Esophagus (tissue), 2 donors: Measurements from ENCODE around the gene ESR2. TPM values are rescaled to one million over a fixed set of nuclear protein-coding genes. Genes with fewer than 3 reads are reported as not detected.
A peak's percentile ranks its signal among the peaks of the same experiment; 100 is the strongest.

Experiments used
- H3K27ac ChIP-seq, 2 donors: one replicate each; pipeline ENCODE4 v1.5.1; 2013; ENCODE audit warnings: low read depth in 2 of 2, mild to moderate bottlenecking in 2 of 2, inconsistent platforms in 1 of 2, low read length in 1 of 2, moderate library complexity in 1 of 2
- H3K27me3 ChIP-seq, 2 donors: one replicate each; pipeline ENCODE4 v1.6.1; 2013; ENCODE audit warnings: low read length in 2 of 2, control low read depth in 1 of 2, mild to moderate bottlenecking in 1 of 2; ENCODE audit not compliant: insufficient read depth in 2 of 2, control insufficient read depth in 1 of 2
- H3K36me3 ChIP-seq, 2 donors: one replicate each; pipeline ENCODE4 v1.6.1; 2013; ENCODE audit warnings: low read length in 1 of 2; ENCODE audit not compliant: control insufficient read depth in 2 of 2, insufficient read depth in 2 of 2
- H3K4me1 ChIP-seq, 2 donors: one replicate each; pipeline ENCODE4 v1.6.1; 2013; ENCODE audit warnings: low read length in 1 of 2; ENCODE audit not compliant: control insufficient read depth in 2 of 2, insufficient read depth in 2 of 2
- H3K4me3 ChIP-seq, 2 donors: one replicate each; pipeline ENCODE4 v1.5.1; 2013; ENCODE audit warnings: low read length in 2 of 2, mild to moderate bottlenecking in 2 of 2, low read depth in 1 of 2, moderate library complexity in 1 of 2
- H3K9me3 ChIP-seq, 2 donors: one replicate each; pipeline ENCODE4 v1.6.1; 2013; ENCODE audit warnings: mild to moderate bottlenecking in 2 of 2, low read depth in 1 of 2, low read length in 1 of 2, moderate library complexity in 1 of 2; ENCODE audit not compliant: control insufficient read depth in 2 of 2, insufficient read depth in 1 of 2
- WGBS, 2 donors: extraction: QIAGEN DNeasy Blood & Tissue Kit; methylation state at CpG; one replicate each; pipeline ENCODE4 v1.1.7; 2013; 5-methylcytosine and 5-hydroxymethylcytosine counted together
- polyA plus RNA-seq, 2 donors: library from polyadenylated mRNA; stranded (reverse); fragments of 200-250 nt; gene quantifications; one replicate each; pipeline ENCODE4 v1.2.3, GENCODE V29; 2013
- donor health status: healthy with polysubstance abuse.
- donor health status: Bipolar disorder and iron deficiency.

ESR2 gene
- polyA plus RNA-seq, 2 donors: 0.15 to 0.20 TPM

GRCh38 chr14:64246688-64247087, 47.5 kb downstream of the ESR2 start:
- Histone ChIP-seq H3K9me3 (no peaks in the 10 kb centered on the region), H3K4me1 (no peaks in the 10 kb centered on the region), H3K27ac (peak overlapping the region; percentile 58 to 68), H3K27me3 (no peaks in the 10 kb centered on the region), H3K36me3 (no peaks in the 10 kb centered on the region), H3K4me3 (no peak overlapping the region)

DNA sequence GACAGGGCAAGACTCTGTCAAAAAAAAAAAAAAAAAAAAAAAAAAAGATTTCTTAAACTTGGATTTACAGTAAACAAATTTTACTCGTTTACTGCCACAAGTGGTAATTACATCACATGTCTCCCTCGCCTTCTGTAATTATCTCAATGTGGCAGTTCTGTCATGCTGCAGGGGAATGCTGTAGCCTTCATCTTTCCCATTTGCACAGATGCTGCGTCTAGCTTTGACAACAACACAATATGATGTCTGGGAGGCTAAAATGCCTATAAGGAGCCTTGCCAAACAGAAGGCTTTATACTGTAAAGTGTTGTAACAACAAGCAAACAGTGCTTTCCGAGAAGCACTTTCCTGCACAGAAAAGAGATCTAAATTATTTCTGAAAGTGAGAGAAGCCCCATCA, 48.7 kb downstream of the ESR2 start:
- Histone ChIP-seq H3K27me3 (no peaks in the 10 kb centered on the region), H3K4me3 (no peak overlapping the region), H3K4me1 (no peaks in the 10 kb centered on the region), H3K36me3 (no peaks in the 10 kb centered on the region), H3K27ac (no peak overlapping the region), H3K9me3 (no peaks in the 10 kb centered on the region)
- WGBS, 2 donors: 89 to 90% methylated on average over 4 of the region's 4 CpGs

GRCh38 chr14:64244279-64244678, 49.9 kb downstream of the ESR2 start:
- Histone ChIP-seq H3K36me3 (no peaks in the 10 kb centered on the region), H3K4me1 (no peaks in the 10 kb centered on the region), H3K9me3 (no peaks in the 10 kb centered on the region), H3K27ac (no peak overlapping the region), H3K4me3 (no peak overlapping the region), H3K27me3 (no peaks in the 10 kb centered on the region)
- 36 to 43% methylated on average over 4 of the region's 4 CpGs for WGBS, 2 donors

- Histone ChIP-seq H3K36me3 (no peaks in the 10 kb centered on the region), H3K4me1 (no peaks in the 10 kb centered on the region), H3K4me3 (no peak overlapping the region), H3K9me3 (no peaks in the 10 kb centered on the region), H3K27ac (no peak overlapping the region), H3K27me3 (no peaks in the 10 kb centered on the region)
- 20 to 21% methylated on average over 2 of the region's 2 CpGs for WGBS, 2 donors
These were observed 55.5 kb downstream of the ESR2 start for GRCh38 chr14:64238631-64239030.

DNA sequence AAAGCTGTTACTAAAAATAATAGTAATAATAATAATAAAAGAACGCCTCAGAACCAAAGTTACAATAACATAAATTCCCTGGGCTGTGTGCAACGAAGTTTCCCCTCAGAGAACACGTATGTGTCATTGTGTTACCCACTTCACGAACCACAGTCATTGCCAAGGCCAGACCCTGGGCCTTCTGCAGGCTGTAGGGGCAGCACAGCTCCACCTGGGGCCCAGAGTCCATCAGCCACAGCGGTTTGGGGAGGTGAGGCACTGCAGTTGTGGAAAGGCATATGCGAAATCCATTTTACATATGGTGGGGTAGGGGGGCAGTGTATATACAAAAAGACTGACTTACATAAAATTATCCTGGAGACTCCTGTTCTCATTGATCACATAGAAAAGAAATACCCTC, 56.1 kb downstream of the ESR2 start:
- 90 to 93% methylated on average over 6 of the region's 6 CpGs for WGBS, 2 donors
- Histone ChIP-seq H3K27ac (no peak overlapping the region), H3K4me1 (no peaks in the 10 kb centered on the region), H3K9me3 (no peaks in the 10 kb centered on the region), H3K27me3 (no peaks in the 10 kb centered on the region), H3K4me3 (no peak overlapping the region), H3K36me3 (no peaks in the 10 kb centered on the region)

DNA sequence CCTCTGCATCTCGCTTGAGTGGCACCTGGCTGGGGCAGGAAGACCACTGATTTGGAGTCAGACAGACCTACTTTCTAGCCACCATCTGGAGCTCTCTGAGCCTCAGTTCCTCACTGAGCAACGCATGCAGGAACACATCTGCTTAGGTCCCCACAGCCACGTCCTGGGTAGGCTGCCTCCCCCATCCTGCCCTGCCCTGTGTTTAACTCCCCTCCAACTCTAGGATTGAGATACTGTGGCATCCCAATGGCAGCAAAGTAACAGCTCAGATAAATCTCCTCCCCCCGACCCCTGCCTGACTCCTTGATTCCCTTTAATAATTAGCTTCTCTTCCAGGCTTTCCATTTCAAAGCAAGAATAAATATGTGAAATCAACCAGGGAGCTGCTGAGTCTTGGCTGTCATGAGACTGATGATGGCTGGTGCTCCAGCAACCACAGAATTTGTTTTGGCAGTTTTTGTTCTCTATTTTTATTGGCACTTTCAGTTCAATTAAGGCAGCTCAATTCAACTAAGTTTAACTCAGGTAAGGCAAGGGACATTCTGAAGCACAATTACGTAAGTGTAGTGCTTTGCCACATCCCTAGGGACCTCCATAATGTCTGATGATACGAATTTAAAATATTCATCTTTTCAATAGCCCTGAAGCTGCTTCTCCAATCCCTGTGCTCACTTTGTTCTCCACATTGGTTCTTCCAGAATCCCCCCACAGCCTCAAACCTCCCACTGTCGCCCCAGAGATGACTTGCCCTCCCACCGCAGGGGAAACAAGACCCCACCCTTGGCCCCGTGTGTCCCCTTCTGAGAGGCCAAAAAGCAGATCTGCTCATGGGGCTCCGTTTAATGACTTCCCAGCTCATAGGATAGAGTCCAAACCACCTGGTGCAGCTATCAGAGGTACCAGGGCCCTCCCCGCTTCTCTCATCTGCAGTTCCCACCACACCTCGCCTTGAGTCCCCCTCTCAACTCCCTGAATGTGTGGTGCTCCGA, 58.2 kb downstream of the ESR2 start:
- Histone ChIP-seq H3K27me3 (no peaks in the 10 kb centered on the region), H3K9me3 (no peaks in the 10 kb centered on the region), H3K4me1 (no peaks in the 10 kb centered on the region), H3K36me3 (peaks cover 0 to 7% of the 10 kb centered on the region in 2 donors), H3K27ac (no peak overlapping the region), H3K4me3 (no peak overlapping the region)
- WGBS, 2 donors: 70 to 74% methylated on average over 13 of the region's 13 CpGs

DNA sequence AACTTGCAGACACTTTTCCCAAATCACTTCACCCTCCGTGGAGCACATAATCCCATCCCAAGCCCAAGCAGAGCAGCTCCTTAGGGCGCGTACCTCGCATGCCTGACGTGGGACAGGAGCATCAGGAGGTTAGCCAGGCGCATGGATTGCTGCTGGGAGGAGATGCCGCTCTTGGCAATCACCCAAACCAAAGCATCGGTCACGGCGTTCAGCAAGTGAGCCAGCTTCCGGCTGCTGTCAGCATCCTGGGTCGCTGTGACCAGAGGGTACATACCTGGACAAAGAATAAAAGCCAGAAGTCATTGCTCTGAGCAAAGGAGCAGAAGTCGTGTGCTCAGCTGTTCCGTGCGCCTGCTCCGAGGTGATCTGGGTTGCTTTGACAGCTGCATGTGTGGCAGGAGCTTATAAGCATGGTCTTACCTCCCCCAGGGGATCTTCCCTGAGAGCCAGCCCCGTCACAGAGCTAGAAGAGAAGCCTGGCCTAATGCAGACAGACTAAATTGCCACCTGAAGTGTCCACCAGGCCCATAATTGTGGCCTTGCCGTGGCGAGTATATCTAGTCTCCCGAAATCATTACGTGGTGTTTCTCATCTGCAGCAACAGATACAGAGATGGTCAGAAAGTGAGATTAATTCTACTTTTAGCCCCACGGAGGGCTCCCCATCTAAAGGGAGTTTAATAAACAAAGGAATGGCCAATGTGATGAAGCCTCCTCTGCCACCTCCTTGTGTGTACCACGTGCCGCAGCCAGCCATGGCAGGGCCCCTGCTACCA, 59.1 kb downstream of the ESR2 start:
- no peak overlapping the region for H3K27ac ChIP-seq

DNA sequence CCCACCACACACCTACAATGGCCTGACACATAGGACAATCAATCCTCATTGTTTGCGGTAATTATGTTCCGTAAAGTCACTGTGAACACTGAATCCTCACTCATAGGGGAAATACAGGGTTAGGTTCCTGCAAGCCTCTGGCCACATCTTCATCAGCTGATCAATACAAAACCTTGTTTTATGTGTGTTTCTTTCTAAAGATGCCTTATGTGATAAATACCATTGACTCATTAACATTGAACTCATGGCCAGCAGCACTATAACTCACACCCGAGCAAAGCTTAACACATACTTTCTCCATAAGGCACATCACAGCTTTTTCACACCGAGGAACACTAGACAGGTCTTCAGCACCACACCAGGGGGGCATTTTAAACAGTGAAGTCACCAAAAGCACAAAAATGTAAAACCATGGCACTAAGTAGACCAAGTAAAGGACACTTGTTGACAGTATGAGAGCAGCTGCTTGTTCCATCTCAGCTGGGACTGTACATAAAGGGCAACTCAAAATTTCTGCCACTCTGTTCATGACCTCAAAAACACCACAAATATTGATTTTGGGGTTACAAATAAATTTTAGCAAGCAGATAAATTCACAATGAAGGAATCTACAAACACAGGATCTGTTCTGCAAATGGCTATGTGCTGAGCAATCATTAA, 60.5 kb downstream of the ESR2 start:
- WGBS, 2 donors: 86 to 91% methylated on average over 4 of the region's 4 CpGs
- peaks cover 0 to 11% of the 10 kb centered on the region in 2 donors for H3K36me3 ChIP-seq
- no peaks in the 10 kb centered on the region for H3K4me1 ChIP-seq
- H3K9me3 ChIP-seq: no peaks in the 10 kb centered on the region
- H3K27me3 ChIP-seq: no peaks in the 10 kb centered on the region
- no peak overlapping the region for H3K27ac ChIP-seq
- H3K4me3 ChIP-seq: no peak overlapping the region

More for the DNA sequence above, 59.1 kb downstream of the ESR2 start:
- no peaks in the 10 kb centered on the region for H3K27me3 ChIP-seq
- H3K4me1 ChIP-seq: no peaks in the 10 kb centered on the region
- 60 to 66% methylated on average over 24 of the region's 24 CpGs for WGBS, 2 donors
- peaks cover 0 to 7% of the 10 kb centered on the region in 2 donors for H3K36me3 ChIP-seq
- H3K4me3 ChIP-seq: no peak overlapping the region
- no peaks in the 10 kb centered on the region for H3K9me3 ChIP-seq

DNA sequence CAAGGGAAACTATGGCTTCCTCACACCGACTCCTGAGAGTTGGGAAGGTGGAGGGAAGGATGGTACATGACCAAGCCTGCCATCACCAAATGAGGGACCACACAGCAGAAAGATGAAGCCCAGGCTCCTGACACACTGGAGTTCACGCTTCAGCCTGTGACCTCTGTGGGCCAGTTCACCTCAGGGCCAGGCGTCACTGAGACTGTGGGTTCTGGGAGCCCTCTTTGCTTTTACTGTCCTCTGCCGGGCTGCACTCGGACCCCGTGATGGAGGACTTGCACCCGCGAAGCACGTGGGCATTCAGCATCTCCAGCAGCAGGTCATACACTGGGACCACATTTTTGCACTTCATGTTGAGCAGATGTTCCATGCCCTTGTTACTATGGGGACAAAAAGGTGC, 61.2 kb downstream of the ESR2 start:
- Histone ChIP-seq H3K27ac (no peak overlapping the region), H3K9me3 (no peaks in the 10 kb centered on the region), H3K4me1 (no peaks in the 10 kb centered on the region), H3K36me3 (peaks cover 0 to 11% of the 10 kb centered on the region in 2 donors), H3K4me3 (no peak overlapping the region), H3K27me3 (no peaks in the 10 kb centered on the region)
- 92 to 93% methylated on average over 9 of the region's 9 CpGs for WGBS, 2 donors
